Common myeloid progenitor, CD34-positive (primary cell): ENCODE results near the gene ARPC4.

Experiments
- CTCF ChIA-PET: fragments of 350-600 bp; sonication (Branson Sonifier 250); formaldehyde crosslinking; loops from one replicate; lab custom pipeline; 2021; ENCODE audit warnings: antibody characterized with exemption; lab: Charles Lee
- POLR2A ChIA-PET: fragments of 350-600 bp; sonication (Branson Sonifier 250); formaldehyde crosslinking; loops from one replicate; lab custom pipeline; 2021; ENCODE audit warnings: antibody characterized with exemption; lab: Charles Lee
- DNase-seq, 3 donors: peaks; one replicate each; pipeline versions ENCODE4 v3.0.0 to v3.0.0-alpha.2; 2013
- H3K27ac ChIP-seq, 2 experiments: 1 replicate in 1 of 2; 2 replicates in 1 of 2; pipeline ENCODE4 v1.7.0; 2013; ENCODE audit warnings: inconsistent platforms in 2 of 2, low read length in 2 of 2, mild to moderate bottlenecking in 2 of 2, low read depth in 1 of 2, moderate library complexity in 1 of 2; ENCODE audit not compliant: severe bottlenecking in 2 of 2, insufficient read depth in 1 of 2, poor library complexity in 1 of 2
- H3K27me3 ChIP-seq, 5 experiments: replicated peaks in 2 of 5; 1 replicate in 3 of 5; 2 replicates in 2 of 5; pipeline versions ENCODE4 v1.6.1 to v1.7.0; 2013; ENCODE audit warnings: low read length in 4 of 5, mild to moderate bottlenecking in 2 of 5, moderate library complexity in 2 of 5, inconsistent platforms in 1 of 5; ENCODE audit not compliant: insufficient read depth in 5 of 5, control insufficient read depth in 4 of 5
- H3K36me3 ChIP-seq, 4 experiments: 1 replicate in 2 of 4; 2 replicates in 2 of 4; pipeline versions ENCODE4 v1.6.1 to v1.7.0; 2013; ENCODE audit warnings: low read length in 3 of 4, control low read depth in 1 of 4, mild to moderate bottlenecking in 1 of 4; ENCODE audit not compliant: control insufficient read depth in 4 of 4, insufficient read depth in 4 of 4
- H3K4me1 ChIP-seq, 4 experiments: 1 replicate in 3 of 4; 2 replicates in 1 of 4; pipeline versions ENCODE4 v1.6.1 to v1.7.1; 2013; ENCODE audit warnings: low read length in 3 of 4, mild to moderate bottlenecking in 3 of 4, control low read depth in 1 of 4, inconsistent platforms in 1 of 4, moderate library complexity in 1 of 4; ENCODE audit not compliant: control insufficient read depth in 4 of 4, insufficient read depth in 4 of 4; ENCODE audit errors: control extremely low read depth in 1 of 4
- H3K4me3 ChIP-seq, 7 experiments: 1 replicate in 4 of 7; 2 replicates in 3 of 7; pipeline versions ENCODE4 v1.5.1 to v1.7.0; 2013; ENCODE audit warnings: mild to moderate bottlenecking in 7 of 7, low read length in 6 of 7, moderate library complexity in 6 of 7, inconsistent platforms in 2 of 7, low read depth in 2 of 7, control low read depth in 1 of 7; ENCODE audit not compliant: insufficient read depth in 4 of 7, control insufficient read depth in 1 of 7; ENCODE audit errors: extremely low read depth in 1 of 7
- H3K9me3 ChIP-seq, 5 experiments: 1 replicate in 4 of 5; 2 replicates in 1 of 5; pipeline versions ENCODE4 v1.6.1 to v1.7.1; 2013; ENCODE audit warnings: low read length in 4 of 5, mild to moderate bottlenecking in 2 of 5, inconsistent platforms in 1 of 5, low read depth in 1 of 5, moderate library complexity in 1 of 5; ENCODE audit not compliant: control insufficient read depth in 4 of 5, insufficient read depth in 2 of 5; ENCODE audit errors: control extremely low read depth in 1 of 5
- WGBS: methylation state at CpG from one replicate; pipeline ENCODE4 v1.1.5; 2013; ENCODE audit not compliant: insufficient coverage; 5-methylcytosine and 5-hydroxymethylcytosine counted together

Gene ARPC4

DNA sequence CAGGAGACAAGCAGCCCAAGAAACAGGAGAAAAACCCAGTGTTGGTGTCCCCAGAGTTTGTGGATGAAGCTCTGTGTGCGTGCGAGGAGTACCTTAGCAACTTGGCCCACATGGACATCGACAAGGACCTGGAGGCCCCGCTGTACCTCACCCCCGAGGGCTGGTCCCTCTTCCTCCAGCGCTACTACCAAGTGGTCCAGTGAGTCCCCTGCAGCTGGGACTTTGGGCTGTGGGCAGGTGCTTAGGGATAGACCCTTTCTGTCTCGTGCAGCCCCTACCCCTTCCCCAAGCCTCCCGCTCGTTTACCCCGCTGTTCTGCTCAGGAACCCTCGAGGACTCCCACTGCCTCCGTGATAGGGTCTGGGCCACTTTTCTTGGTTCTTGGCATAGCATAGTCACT, 27.7 kb downstream of the ARPC4 start:
- no peaks in the 10 kb centered on the region for H3K27me3 ChIP-seq
- no peak overlapping the region for H3K4me3 ChIP-seq
- no peak for DNase-seq
- ChIA-PET POLR2A (interaction anchor here (0.6 kb wide), 1 partner anchor 11 kb away, joined by 3 read pairs; the partner anchor contains the start of gene TTLL3), CTCF (interaction anchor here (0.5 to 1.7 kb wide), 4 partner anchors 11 to 130 kb away, joined by 3 to 4 read pairs (median 4); no protein-coding TSS in a partner anchor)
- H3K9me3 ChIP-seq, result no peaks in the 10 kb centered on the region
- H3K4me1 ChIP-seq, result no peaks in the 10 kb centered on the region
- H3K27ac ChIP-seq, result no peak overlapping the region
- 93% methylated on average over 12 of the region's 12 CpGs for WGBS
- peaks cover 0 to 6% (median 2%) of the 10 kb centered on the region in 4 experiments for H3K36me3 ChIP-seq

- Histone ChIP-seq H3K36me3 (peaks cover 0 to 6% (median 2%) of the 10 kb centered on the region in 4 experiments), H3K9me3 (no peaks in the 10 kb centered on the region), H3K4me1 (no peaks in the 10 kb centered on the region), H3K27me3 (no peaks in the 10 kb centered on the region), H3K27ac (no peak overlapping the region), H3K4me3 (no peak overlapping the region)
- ChIA-PET POLR2A (no interaction called here), CTCF (interaction anchor here (1.7 kb wide), 1 partner anchor 11 kb away, joined by 4 read pairs; no protein-coding TSS in a partner anchor)
- DNase-seq, result peak in 2 of 3 donors; percentile 39 to 42
- 88% methylated on average over 2 of the region's 2 CpGs for WGBS
Measured at GRCh38 chr3:9820946-9821345, 28.1 kb downstream of the ARPC4 start.

- H3K36me3 ChIP-seq, result peaks cover 5 to 11% (median 8%) of the 10 kb centered on the region in 4 experiments
- H3K4me1 ChIP-seq, result peaks cover 0 to 3% (median 1%) of the 10 kb centered on the region in 4 experiments
- ChIA-PET CTCF (interaction anchor here (0.8 to 1.5 kb wide), 3 partner anchors 9 to 44 kb away, joined by 3 to 4 read pairs (median 3); no protein-coding TSS in a partner anchor), POLR2A (no interaction called here)
- no peaks in the 10 kb centered on the region for H3K27me3 ChIP-seq
- no peak overlapping the region for H3K4me3 ChIP-seq
- no peak for DNase-seq
- H3K27ac ChIP-seq, result no peak overlapping the region
- H3K9me3 ChIP-seq, result no peaks in the 10 kb centered on the region
- WGBS, result 94% methylated on average over 14 of the region's 14 CpGs
Measured at GRCh38 chr3:9825451-9826040, 32.7 kb downstream of the ARPC4 start.

DNA sequence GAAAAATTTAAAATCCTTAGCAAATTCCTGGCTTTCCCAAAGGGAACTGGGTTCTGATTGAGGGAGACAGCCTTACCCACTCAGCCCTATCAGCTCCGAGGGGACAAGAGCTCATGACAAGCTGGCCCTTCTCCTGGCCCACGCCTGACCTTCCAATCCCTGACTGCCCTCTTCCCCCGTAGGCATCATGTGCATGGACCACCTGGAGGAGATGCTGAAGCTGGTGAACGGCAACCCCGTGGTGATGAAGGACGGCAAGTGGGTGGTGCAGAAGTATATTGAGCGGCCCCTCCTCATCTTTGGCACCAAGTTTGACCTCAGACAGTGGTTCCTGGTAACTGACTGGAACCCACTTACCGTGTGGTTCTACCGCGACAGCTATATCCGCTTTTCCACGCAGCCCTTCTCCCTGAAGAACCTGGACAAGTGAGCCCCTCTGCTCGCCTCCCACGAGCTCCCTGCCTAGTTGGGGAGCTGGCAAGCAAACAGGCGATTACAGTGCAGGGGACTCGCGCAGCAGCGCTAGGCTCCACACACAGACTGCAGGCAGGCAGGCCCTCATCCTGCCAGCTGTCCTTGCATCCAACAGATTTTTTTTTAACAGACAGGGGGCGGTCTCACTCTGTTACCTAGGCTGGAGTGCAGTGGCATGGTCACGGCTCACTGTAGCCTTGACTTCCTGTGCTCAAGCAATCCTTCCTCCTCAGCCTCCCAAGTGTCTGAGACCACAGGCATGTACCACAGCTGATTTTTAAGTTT, 34.1 kb downstream of the ARPC4 start:
- Histone ChIP-seq H3K4me3 (no peak overlapping the region), H3K27ac (no peak overlapping the region), H3K4me1 (peaks cover 0 to 3% (median 1%) of the 10 kb centered on the region in 4 experiments), H3K27me3 (no peaks in the 10 kb centered on the region), H3K36me3 (peaks cover 7 to 13% (median 12%) of the 10 kb centered on the region in 4 experiments), H3K9me3 (no peaks in the 10 kb centered on the region)
- WGBS, result 93% methylated on average over 20 of the region's 20 CpGs
- CTCF ChIA-PET, result interaction anchor here (0.6 to 1.5 kb wide), 2 partner anchors 45 to 107 kb away, joined by 3 read pairs; no protein-coding TSS in a partner anchor
- DNase-seq, result peak in 2 of 3 donors; percentile 45 to 57
- POLR2A ChIA-PET, result no interaction called here

DNA sequence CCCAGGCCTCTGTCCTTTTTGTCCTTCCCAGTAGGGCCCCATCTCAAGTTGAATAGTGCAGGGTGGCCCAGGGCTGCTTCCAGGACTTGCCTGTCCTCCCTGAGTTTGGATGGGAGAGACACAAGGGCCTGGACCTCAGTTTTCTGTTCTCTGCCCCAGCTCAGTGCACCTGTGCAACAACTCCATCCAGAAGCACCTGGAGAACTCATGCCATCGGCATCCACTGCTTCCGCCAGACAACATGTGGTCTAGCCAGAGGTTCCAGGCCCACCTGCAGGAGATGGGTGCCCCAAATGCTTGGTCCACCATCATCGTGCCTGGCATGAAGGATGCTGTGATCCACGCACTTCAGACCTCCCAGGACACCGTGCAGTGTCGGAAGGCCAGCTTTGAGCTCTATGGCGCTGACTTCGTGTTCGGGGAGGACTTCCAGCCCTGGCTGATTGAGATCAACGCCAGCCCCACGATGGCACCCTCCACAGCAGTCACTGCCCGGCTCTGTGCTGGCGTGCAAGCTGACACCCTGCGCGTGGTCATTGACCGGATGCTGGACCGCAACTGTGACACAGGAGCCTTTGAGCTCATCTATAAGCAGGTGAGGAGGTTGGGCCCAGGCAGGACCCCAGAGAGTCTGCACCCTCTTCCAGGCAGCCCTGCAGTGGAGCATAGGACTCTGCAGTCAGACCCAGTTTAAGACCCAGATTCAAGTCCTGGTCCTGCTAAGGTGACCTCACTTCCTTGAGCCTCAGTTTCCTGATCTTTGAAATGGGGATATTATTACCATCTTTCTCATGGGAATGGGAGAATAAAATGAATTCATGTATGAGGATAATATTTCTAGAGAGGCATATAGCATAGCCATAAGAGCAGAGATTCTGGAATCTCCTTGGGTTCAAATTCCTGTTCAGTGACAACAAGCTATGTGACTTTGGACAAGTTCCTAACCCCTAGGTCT, 36.2 kb downstream of the ARPC4 start:
- 99% methylated on average over 17 of the region's 17 CpGs for WGBS
- Histone ChIP-seq H3K4me3 (no peak overlapping the region), H3K27ac (no peak overlapping the region), H3K27me3 (no peaks in the 10 kb centered on the region), H3K4me1 (peaks cover 0 to 3% (median 1%) of the 10 kb centered on the region in 4 experiments), H3K9me3 (no peaks in the 10 kb centered on the region), H3K36me3 (peaks cover 8 to 28% (median 26%) of the 10 kb centered on the region in 4 experiments)
- no peak for DNase-seq
- CTCF ChIA-PET, result interaction anchor here (1.1 to 2.0 kb wide), 2 partner anchors 9 to 10 kb away, joined by 4 to 5 read pairs; no protein-coding TSS in a partner anchor
- POLR2A ChIA-PET, result no interaction called here

- H3K4me3 ChIP-seq, result no peak overlapping the region
- ChIA-PET CTCF (interaction anchor here (1.0 to 2.0 kb wide), 4 partner anchors 8 to 49 kb away, joined by 3 to 5 read pairs (median 4); no protein-coding TSS in a partner anchor), POLR2A (interaction anchor here (0.9 kb wide), 1 partner anchor 24 kb away, joined by 9 read pairs; no protein-coding TSS in a partner anchor)
- H3K27ac ChIP-seq, result no peak overlapping the region
- H3K36me3 ChIP-seq, result peaks cover 14 to 49% (median 42%) of the 10 kb centered on the region in 4 experiments
- no peaks in the 10 kb centered on the region for H3K9me3 ChIP-seq
- DNase-seq, result no peak
- H3K4me1 ChIP-seq, result peaks cover 0 to 3% (median 1%) of the 10 kb centered on the region in 4 experiments
- WGBS, result 100% methylated on average over 3 of the region's 3 CpGs
- no peaks in the 10 kb centered on the region for H3K27me3 ChIP-seq
Measured at GRCh38 chr3:9831253-9831652, 38.4 kb downstream of the ARPC4 start.
